NCI-H345 treated with DMSO at 0.1 percent for 48 hours (cell line): ENCODE data around the gene PTS.
A peak's percentile ranks its signal among the peaks of the same experiment; 100 is the strongest.

Experiments used
- DNase-seq: peaks from one replicate; lab custom pipeline; 2025; ENCODE audit not compliant: unreplicated experiment; lab: John Stamatoyannopoulos, UW

The PTS gene

DNA sequence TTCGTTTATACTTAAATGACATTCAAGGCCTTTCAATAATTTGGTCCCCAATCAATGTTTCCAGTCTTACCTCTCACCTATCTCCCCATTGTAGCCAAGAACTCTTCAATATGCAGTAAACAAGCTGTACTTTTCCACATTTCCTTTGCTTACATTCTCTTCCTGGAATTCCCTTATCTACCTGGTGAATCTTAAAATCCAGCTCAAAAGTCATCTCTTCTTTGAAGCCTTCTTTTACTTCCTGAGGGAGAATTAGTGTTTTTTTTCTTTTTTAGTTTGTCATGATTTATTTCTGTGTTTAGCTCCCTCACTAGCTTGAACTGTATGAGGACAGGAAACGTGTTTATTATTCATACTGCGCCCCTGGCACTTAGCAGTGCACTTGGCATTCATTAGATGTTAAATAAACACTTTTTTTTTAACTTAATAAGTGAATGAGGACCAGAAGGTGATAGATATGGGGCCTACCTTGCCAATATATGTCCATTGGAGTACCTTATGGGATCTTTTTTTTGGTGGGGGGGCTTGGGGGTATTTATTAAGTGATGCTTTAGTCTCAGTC, 4.9 kb upstream of the PTS start:
- no peak for DNase-seq

GRCh38 chr11:112222303-112222702, 3.9 kb upstream of the PTS start:
- no peak for DNase-seq

GRCh38 chr11:112223121-112223520, 3.1 kb upstream of the PTS start:
- no peak for DNase-seq

DNA sequence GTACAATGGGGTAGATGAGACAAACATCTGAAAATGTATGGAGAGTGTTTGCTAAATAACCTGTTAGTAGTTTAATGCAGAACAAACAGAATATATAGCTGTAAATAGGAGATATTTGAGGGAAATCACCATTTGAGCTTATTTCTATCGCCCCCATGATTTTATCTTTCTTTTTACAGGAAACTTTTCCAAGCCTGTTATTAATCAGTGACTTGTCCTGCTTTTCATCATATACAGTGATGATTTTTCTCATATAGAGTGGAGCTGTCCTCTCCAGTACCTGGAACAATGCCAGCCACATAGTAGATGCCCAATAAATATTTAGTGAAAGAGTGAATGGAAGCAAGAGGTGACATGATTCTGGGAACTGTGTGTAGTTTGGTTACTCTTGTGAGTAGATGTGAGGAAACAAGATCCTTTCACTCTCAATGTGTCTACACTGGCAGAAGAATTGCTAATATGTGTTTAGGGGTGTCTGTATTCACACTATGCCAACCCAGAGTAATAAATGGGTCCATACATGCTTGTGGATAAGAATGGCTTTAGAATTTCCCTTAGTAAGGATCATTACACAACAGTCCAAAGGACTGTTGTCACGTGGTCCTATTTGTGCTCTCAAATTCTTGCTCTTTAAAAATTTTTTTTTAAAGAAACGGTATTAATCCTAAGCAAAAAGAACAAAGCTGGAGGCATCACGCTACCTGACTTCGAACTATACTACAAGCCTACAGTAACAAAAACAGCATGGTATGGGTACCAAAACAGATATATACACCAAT, 2.3 kb upstream of the PTS start:
- no peak for DNase-seq

- DNase-seq, result no peak
Observed at GRCh38 chr11:112225753-112226061, 521 bp upstream of the PTS start.

- peak; percentile 38 for DNase-seq
Observed at GRCh38 chr11:112226831-112227401, 688 bp downstream of the PTS start.

DNA sequence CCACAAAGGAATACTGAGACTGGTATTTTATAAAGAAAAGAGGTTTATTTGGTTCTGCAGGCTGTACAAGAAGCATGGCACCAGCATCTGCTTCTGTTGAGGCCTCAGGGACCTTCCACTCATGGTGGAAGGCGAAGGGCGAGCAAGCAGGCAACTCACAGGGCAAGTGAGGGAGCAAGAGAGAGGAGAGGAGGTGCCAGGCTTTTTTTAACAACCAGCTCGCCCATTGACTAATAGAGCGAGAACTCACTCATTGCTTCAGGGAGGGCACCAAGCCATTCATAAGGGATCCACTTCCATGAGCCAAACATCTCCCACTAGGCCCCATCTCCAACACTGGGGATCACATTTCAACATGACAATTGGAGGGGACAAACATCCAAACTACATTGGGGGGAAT, 1.2 kb downstream of the PTS start:
- DNase-seq, result no peak

- DNase-seq, result no peak
Observed at GRCh38 chr11:112228706-112229105, 2.5 kb downstream of the PTS start.

DNA sequence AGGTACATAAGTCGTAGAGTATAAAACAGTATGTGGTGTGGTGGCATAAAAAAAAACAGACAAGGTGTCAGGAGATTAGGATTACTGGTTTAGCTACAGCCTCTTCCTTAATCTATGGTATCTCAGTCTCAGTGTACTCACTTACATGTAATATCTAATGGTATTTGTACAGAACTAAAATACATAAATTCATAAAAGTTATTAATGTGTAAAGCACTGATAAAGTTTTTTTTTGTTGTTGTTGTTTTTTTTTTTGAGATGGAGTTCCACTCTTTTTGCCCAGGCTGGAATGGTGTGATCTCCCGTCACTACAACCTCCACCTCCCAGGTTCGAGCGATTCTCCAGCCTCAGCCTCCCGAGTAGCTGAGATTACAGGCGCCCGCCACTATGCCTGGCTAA, 2.9 kb downstream of the PTS start:
- DNase-seq, result no peak

DNA sequence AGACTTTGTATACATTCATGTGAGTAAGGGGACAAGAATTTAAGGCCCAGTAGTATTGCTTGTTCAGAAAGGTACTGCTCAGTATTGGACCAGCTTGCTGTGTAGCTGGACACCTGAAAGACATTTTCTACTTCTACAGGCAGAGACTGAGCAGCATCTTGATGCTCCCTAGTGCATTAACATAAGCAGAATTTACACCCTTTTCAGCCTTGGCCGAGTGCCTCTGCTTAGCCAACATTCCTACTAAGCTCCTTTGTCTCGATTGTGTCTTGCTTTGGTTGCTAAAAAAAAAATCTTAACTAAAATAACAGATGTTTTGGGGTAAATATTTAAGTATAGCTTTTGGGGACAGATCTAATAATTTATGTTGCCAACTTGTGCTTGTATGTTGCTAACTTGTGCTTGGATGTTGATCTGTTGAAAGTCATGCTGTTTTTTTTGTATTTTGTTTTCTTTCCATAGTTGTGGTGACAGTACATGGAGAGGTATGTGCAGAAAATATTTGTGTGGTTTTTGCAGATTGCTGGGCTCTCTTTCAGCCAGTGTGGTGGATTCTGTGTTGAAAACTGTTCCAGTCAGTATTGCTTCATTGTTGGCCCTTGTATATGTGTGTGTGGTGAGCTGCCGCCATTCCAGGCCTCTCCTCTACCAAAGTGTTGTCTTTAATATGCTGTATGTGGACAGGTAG, 3.7 kb downstream of the PTS start:
- DNase-seq, result no peak

GRCh38 chr11:112231952-112232351, 5.7 kb downstream of the PTS start:
- no peak for DNase-seq

GRCh38 chr11:112235750-112236390, 9.6 kb downstream of the PTS start:
- no peak for DNase-seq

- no peak for DNase-seq
Observed at GRCh38 chr11:112237451-112237850, 11.2 kb downstream of the PTS start.

- DNase-seq, result no peak
Observed at GRCh38 chr11:112238041-112238440, 11.8 kb downstream of the PTS start.

- no peak for DNase-seq
Observed at GRCh38 chr11:112241486-112241885, 15.3 kb downstream of the PTS start.

DNA sequence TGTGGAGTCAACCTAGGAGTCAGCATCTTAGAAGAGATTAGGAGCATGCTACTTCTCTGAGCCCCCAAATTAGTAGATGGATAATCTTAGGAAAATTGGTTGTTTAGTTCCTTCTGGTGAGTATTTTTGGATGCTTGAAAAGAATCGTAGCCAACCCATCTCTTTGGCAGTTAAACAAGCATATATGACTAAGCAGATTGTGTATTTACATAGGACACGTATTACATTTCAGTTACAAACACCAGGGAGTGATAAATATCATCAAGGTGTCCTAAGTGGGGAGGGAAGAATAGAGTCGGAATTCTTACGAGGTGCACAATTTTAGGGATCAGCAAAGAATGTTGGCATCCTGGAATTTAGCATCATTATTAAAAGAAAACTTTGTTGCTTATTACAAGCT, 21.0 kb downstream of the PTS start:
- DNase-seq, result no peak

DNA sequence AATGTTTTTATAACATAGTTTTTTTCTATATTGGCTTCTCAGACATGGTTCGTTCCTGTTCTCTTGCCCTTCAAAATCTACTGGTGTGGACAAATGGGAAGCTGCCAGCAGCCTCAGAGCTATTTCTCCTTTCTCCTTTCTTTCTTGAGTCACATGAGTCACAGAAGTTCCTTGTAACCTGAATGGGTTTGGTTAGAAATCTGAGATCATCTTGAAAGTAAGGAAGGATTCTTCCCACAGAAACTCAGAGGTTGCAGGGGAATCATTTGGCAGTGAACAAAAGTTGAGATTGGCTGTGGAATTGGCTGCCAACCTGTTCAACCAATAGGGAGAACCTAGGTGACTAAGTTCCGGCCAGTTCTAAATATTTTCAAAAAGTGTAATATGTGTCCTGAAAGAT, 22.0 kb downstream of the PTS start:
- DNase-seq, result no peak

- DNase-seq, result no peak
Observed at GRCh38 chr11:112249871-112250610, 23.8 kb downstream of the PTS start.

- no peak for DNase-seq
Observed at GRCh38 chr11:112253605-112254242, 27.5 kb downstream of the PTS start.

GRCh38 chr11:112255067-112255720, 29.0 kb downstream of the PTS start:
- no peak for DNase-seq
